B cell (primary cell): ENCODE data around the gene OTOP2. TPM values are rescaled to one million over a fixed set of nuclear protein-coding genes. Genes with fewer than 3 reads are reported as not detected.
A peak's percentile ranks its signal among the peaks of the same experiment; 100 is the strongest.

ENCODE experiments used
- ATAC-seq: fragments of 200-7000 bp; cut with Tn5 transposase; one replicate; pipeline ENCODE4 v1.10.0; 2021; ENCODE audit warnings: low read depth, mild to moderate bottlenecking, moderate number of reproducible peaks, moderate library complexity
- CTCF ChIA-PET: fragments of 350-600 bp; sonication (Branson Sonifier 250); formaldehyde crosslinking; loops from one replicate; lab custom pipeline; 2021; ENCODE audit warnings: antibody characterized with exemption, inconsistent platforms; lab: Charles Lee
- POLR2A ChIA-PET: fragments of 350-600 bp; sonication (Branson Sonifier 250); formaldehyde crosslinking; loops from one replicate; lab custom pipeline; 2021; ENCODE audit warnings: antibody characterized with exemption; lab: Charles Lee
- DNase-seq: peaks from one replicate; pipeline ENCODE4 v3.0.0; 2013
- H2AFZ ChIP-seq: 2 replicates; pipeline ENCODE4 v1.6.1; 2012; ENCODE audit warnings: mild to moderate bottlenecking, low read depth, low read length; ENCODE audit not compliant: insufficient read depth, poor library complexity, severe bottlenecking
- H3K27ac ChIP-seq, 2 donors: 1 replicate in 1 of 2; 2 replicates in 1 of 2; pipeline ENCODE4 v1.5.1; 2012 to 2013; ENCODE audit warnings: low read length in 2 of 2, mild to moderate bottlenecking in 2 of 2, moderate library complexity in 1 of 2
- H3K27me3 ChIP-seq, 4 experiments: fragments of 200-600 bp in 1 of 4; sonication (generic) in 1 of 4; replicated peaks in 1 of 4; 1 replicate in 2 of 4; 2 replicates in 2 of 4; pipeline versions ENCODE4 v1.6.1 to v1.7.0; 2013 to 2016; ENCODE audit warnings: low read length in 3 of 4, mild to moderate bottlenecking in 2 of 4, mixed read lengths in 1 of 4, moderate library complexity in 1 of 4; ENCODE audit not compliant: insufficient read depth in 4 of 4, control insufficient read depth in 3 of 4; ENCODE audit errors: control extremely low read depth in 1 of 4
- H3K36me3 ChIP-seq, 2 experiments: replicated peaks in 1 of 2; 1 replicate in 1 of 2; 2 replicates in 1 of 2; pipeline versions ENCODE4 v1.6.1 to v1.7.1; 2013; ENCODE audit warnings: low read length in 1 of 2; ENCODE audit not compliant: insufficient read depth in 2 of 2, control insufficient read depth in 1 of 2; ENCODE audit errors: control extremely low read depth in 1 of 2, extremely low read depth in 1 of 2
- H3K4me1 ChIP-seq, 2 donors: fragments of 200-600 bp in 1 of 2; sonication (generic) in 1 of 2; 1 replicate in 1 of 2; 2 replicates in 1 of 2; pipeline versions ENCODE4 v1.5.1 to v1.6.1; 2013 to 2017; ENCODE audit warnings: low read length in 2 of 2; ENCODE audit not compliant: control insufficient read depth in 2 of 2, insufficient read depth in 2 of 2
- H3K4me2 ChIP-seq: replicated peaks from 2 replicates; pipeline ENCODE3; 2012; ENCODE audit warnings: mild to moderate bottlenecking, low read depth, low read length; ENCODE audit not compliant: poor library complexity, severe bottlenecking
- H3K4me3 ChIP-seq, 5 experiments: fragments of 200-600 bp in 1 of 5; sonication (generic) in 1 of 5; 1 replicate in 3 of 5; 2 replicates in 2 of 5; pipeline versions ENCODE4 v1.5.1 to v1.7.0; 2011 to 2016; ENCODE audit warnings: low read length in 4 of 5, mild to moderate bottlenecking in 4 of 5, low read depth in 2 of 5, control low read depth in 1 of 5, moderate library complexity in 1 of 5; ENCODE audit not compliant: insufficient read depth in 1 of 5; ENCODE audit errors: control extremely low read depth in 1 of 5, extremely low read depth in 1 of 5
- H3K79me2 ChIP-seq: fragments of 200-600 bp; sonication (generic); one replicate; pipeline ENCODE4 v1.6.0; 2016; ENCODE audit warnings: low read length; ENCODE audit not compliant: control insufficient read depth, insufficient read depth
- H3K9ac ChIP-seq: fragments of 200-600 bp; sonication (generic); 2 replicates; pipeline ENCODE4 v1.6.1; 2017; ENCODE audit warnings: mild to moderate bottlenecking, low read length, moderate library complexity
- H3K9me3 ChIP-seq, 3 donors: one replicate each; pipeline versions ENCODE4 v1.6.1 to v1.7.1; 2013; ENCODE audit warnings: low read length in 2 of 3; ENCODE audit not compliant: control insufficient read depth in 2 of 3, insufficient read depth in 1 of 3; ENCODE audit errors: control extremely low read depth in 1 of 3
- H4K20me1 ChIP-seq: 2 replicates; pipeline ENCODE4 v1.6.0; 2012; ENCODE audit warnings: mild to moderate bottlenecking, low read length; ENCODE audit not compliant: insufficient read depth, control insufficient read depth, poor library complexity, severe bottlenecking
- H3K27ac Mint-ChIP-seq: one replicate; pipeline ENCODE4 v1.8.0; 2021; ENCODE audit warnings: mixed read lengths
- H3K27me3 Mint-ChIP-seq: one replicate; pipeline ENCODE4 v1.8.0; 2021; ENCODE audit warnings: mixed read lengths
- H3K4me1 Mint-ChIP-seq: one replicate; pipeline ENCODE4 v1.8.0; 2021; ENCODE audit warnings: mixed read lengths
- H3K4me3 Mint-ChIP-seq: one replicate; pipeline ENCODE4 v1.8.0; 2021; ENCODE audit warnings: mixed read lengths
- H3K9me3 Mint-ChIP-seq: one replicate; pipeline ENCODE4 v1.8.0; 2022; ENCODE audit warnings: mixed read lengths; ENCODE audit not compliant: insufficient read depth
- CTCF ChIP-seq: fragments of 200-600 bp; IDR thresholded peaks from one replicate; pipeline ENCODE4 v1.8.0; 2022; ENCODE audit warnings: antibody characterized with exemption, mild to moderate bottlenecking
- EZH2 ChIP-seq: IDR thresholded peaks from 2 replicates; pipeline ENCODE4 v1.6.1; 2012; ENCODE audit warnings: borderline replicate concordance, low read depth, mild to moderate bottlenecking, moderate library complexity, low read length; ENCODE audit not compliant: insufficient read depth, poor library complexity, severe bottlenecking
- WGBS: methylation state at CpG from one replicate; pipeline ENCODE4 v1.1.5; 2013; ENCODE audit warnings: missing lambda C conversion rate; ENCODE audit not compliant: insufficient coverage; 5-methylcytosine and 5-hydroxymethylcytosine counted together
- intact Hi-C: fragments of 100-400 bp; cut with micrococcal nuclease; formaldehyde crosslinking; loops from one replicate; pipeline ENCODE4 v1.10.0; 2022
- polyA plus RNA-seq: library from polyadenylated mRNA; depleted of rRNA; stranded (reverse); fragments of >200 nt; gene quantifications from 2 replicates; pipeline ENCODE4 v1.2.3, GENCODE V29; 2012
- total RNA-seq, 2 donors: library from RNA; stranded (reverse); fragments of 120-200 nt in 1 of 2; gene quantifications; 1 replicate in 1 of 2; 2 replicates in 1 of 2; pipeline versions ENCODE4 v1.2.3 to v1.2.4, GENCODE V29; 2013 to 2022

The OTOP2 gene
- total and polyA plus RNA-seq, 2 donors (not counting 1 experiment from before 2014, with no cell fraction given), result not detected

- no peak overlapping the region for H3K27ac Mint-ChIP-seq
- no peak for DNase-seq
Measured at GRCh38 chr17:74959826-74960515, 35.9 kb downstream of the OTOP2 start.

GRCh38 chr17:74960570-74961342, 36.7 kb downstream of the OTOP2 start:
- ATAC-seq (peak; percentile 31), DNase-seq (peak; percentile 67)
- TF ChIP-seq EZH2 (no peak), CTCF (no peak)
- Histone ChIP-seq H3K9ac (no peak overlapping the region), H2AFZ (no peak overlapping the region), H3K4me2 (no peak overlapping the region), H3K27ac (no peak overlapping the region), H3K9me3 (no peaks in the 10 kb centered on the region), H3K27me3 (peaks cover 0 to 12% (median 0%) of the 10 kb centered on the region in 4 experiments), H3K79me2 (no peaks in the 10 kb centered on the region), H3K4me1 (peaks cover 2 to 16% of the 10 kb centered on the region in 2 donors), H3K36me3 (no peaks in the 10 kb centered on the region), H3K4me3 (no peak overlapping the region), H4K20me1 (no peaks in the 10 kb centered on the region)
- POLR2A ChIA-PET, result interaction anchor here (0.8 to 1.5 kb wide), 4 partner anchors 52 to 241 kb away, joined by 3 to 8 read pairs (median 4); partner anchors contain the start of genes MRPL58 and NT5C
- 26% methylated on average over 11 of the region's 19 CpGs for WGBS
- Mint-ChIP-seq H3K27me3 (peaks cover 11% of the 10 kb centered on the region), H3K4me3 (no peak overlapping the region), H3K4me1 (peaks cover 7% of the 10 kb centered on the region), H3K27ac (no peak overlapping the region), H3K9me3 (no peaks in the 10 kb centered on the region)
- intact Hi-C loops, result loop anchor here (1.0 to 2.0 kb wide), 8 partner anchors 27 to 452 kb away; partner anchors contain the start of genes CDR2L, KCTD2, MIF4GD and MRPL58
- CTCF ChIA-PET, result interaction anchor here (0.5 to 4.9 kb wide), 57 partner anchors 8 to 793 kb away, joined by 3 to 139 read pairs (median 5); partner anchors contain the start of genes ARMC7, ATP5PD, HID1 and KCTD2

More at GRCh38 chr17:74959826-74960515, 35.9 kb downstream of the OTOP2 start:
- no peaks in the 10 kb centered on the region for H3K79me2 ChIP-seq
- no peaks in the 10 kb centered on the region for H3K36me3 ChIP-seq
- H3K4me1 Mint-ChIP-seq, result peaks cover 7% of the 10 kb centered on the region
- H3K9ac ChIP-seq, result no peak overlapping the region
- H3K4me1 ChIP-seq, result peaks cover 2 to 16% of the 10 kb centered on the region in 2 donors
- peaks cover 5% of the 10 kb centered on the region for H3K27me3 Mint-ChIP-seq
- WGBS, result 73% methylated on average over 11 of the region's 14 CpGs
- H3K4me3 Mint-ChIP-seq, result no peak overlapping the region
- no peaks in the 10 kb centered on the region for H3K9me3 ChIP-seq
- H3K4me2 ChIP-seq, result no peak overlapping the region
- no peaks in the 10 kb centered on the region for H3K9me3 Mint-ChIP-seq
- intact Hi-C loops, result loop anchor here (2.0 kb wide), 1 partner anchor 453 kb away; no protein-coding TSS in a partner anchor
- H3K27ac ChIP-seq, result no peak overlapping the region
- ChIA-PET CTCF (interaction anchor here (0.5 to 4.9 kb wide), 26 partner anchors 9 to 356 kb away, joined by 3 to 139 read pairs (median 8); partner anchors contain the start of genes ARMC7, HID1, MRPL58 and NUP85), POLR2A (interaction anchor here (0.8 kb wide), 1 partner anchor 154 kb away, joined by 8 read pairs; no protein-coding TSS in a partner anchor)
- no peak for ATAC-seq
- no peak for TF ChIP-seq EZH2
- no peak overlapping the region for H2AFZ ChIP-seq
- H4K20me1 ChIP-seq, result no peaks in the 10 kb centered on the region
- peaks cover 0 to 12% (median 0%) of the 10 kb centered on the region in 4 experiments for H3K27me3 ChIP-seq
- H3K4me3 ChIP-seq, result no peak overlapping the region
